Suppressor macrophage (primary cell): ENCODE results near the gene C4B.
"Not testable (repeated sequence)": the region's sequence is repeated elsewhere in the genome, so short reads cannot be mapped to it uniquely, and the experiment has no call there.

Source experiments
- DNase-seq, 4 experiments: peaks; one replicate each; pipeline ENCODE4 v3.0.0-alpha.2; 2020 to 2022

C4B gene

DNA sequence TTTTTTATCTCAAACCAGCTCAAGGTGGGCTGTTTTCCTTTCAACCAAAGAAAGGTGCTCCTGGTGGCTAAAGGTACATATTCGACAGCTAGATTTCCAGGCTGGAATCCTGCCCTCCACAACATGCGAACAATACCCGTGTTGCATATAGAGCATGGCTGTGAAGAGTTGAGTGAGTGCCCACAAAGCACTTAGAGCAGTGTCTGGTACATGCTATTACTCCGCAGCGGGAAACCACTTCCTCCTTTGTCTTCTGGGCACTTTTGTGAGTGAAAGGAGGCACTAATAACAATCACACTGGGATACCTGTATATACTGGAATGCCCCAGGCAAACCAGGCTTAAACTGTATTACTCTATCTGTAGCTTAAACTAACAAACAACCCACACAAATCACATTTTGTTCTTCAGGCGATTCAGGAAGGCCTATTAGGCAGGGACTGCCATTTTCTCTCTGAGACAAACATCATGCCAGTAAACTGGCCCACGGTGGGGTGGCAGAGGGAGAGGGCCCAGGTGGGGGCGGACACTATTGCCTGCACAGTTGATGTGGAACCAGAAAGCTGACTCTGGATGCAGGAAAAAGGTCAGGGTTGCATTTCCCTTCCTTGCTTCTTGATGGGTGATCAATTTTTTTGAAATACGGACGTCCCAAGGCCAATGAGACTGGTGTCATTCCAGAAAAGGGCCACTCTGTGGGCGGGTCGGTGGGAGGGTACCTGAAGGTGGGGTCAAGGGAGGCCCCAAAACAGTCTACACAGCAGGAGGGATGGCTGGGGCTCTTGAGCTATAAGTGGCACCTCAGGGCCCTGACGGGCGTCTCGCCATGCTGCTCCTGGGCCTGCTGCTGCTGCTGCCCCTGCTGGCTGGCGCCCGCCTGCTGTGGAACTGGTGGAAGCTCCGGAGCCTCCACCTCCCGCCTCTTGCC lies 23.3 kb downstream of the C4B start, which contains the start of gene CYP21A2:
TSS of gene CYP21A2 (plus strand) at position 818 of the 927 bp plus-strand sequence. CDS start at position 826, 8 bp downstream.
- DNase-seq = not testable (repeated sequence)

DNA sequence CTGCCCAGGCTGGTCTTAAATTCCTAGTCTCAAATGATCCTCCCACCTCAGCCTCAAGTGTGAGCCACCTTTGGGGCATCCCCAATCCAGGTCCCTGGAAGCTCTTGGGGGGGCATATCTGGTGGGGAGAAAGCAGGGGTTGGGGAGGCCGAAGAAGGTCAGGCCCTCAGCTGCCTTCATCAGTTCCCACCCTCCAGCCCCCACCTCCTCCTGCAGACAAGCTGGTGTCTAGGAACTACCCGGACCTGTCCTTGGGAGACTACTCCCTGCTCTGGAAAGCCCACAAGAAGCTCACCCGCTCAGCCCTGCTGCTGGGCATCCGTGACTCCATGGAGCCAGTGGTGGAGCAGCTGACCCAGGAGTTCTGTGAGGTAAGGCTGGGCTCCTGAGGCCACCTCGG lies 24.3 kb downstream of the C4B start:
- DNase-seq = not testable (repeated sequence)

DNA sequence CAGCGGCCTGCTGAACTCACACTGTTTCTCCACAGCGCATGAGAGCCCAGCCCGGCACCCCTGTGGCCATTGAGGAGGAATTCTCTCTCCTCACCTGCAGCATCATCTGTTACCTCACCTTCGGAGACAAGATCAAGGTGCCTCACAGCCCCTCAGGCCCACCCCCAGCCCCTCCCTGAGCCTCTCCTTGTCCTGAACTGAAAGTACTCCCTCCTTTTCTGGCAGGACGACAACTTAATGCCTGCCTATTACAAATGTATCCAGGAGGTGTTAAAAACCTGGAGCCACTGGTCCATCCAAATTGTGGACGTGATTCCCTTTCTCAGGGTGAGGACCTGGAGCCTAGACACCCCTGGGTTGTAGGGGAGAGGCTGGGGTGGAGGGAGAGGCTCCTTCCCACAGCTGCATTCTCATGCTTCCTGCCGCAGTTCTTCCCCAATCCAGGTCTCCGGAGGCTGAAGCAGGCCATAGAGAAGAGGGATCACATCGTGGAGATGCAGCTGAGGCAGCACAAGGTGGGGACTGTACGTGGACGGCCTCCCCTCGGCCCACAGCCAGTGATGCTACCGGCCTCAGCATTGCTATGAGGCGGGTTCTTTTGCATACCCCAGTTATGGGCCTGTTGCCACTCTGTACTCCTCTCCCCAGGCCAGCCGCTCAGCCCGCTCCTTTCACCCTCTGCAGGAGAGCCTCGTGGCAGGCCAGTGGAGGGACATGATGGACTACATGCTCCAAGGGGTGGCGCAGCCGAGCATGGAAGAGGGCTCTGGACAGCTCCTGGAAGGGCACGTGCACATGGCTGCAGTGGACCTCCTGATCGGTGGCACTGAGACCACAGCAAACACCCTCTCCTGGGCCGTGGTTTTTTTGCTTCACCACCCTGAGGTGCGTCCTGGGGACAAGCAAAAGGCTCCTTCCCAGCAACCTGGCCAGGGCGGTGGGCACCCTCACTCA lies 25.0 kb downstream of the C4B start:
- DNase-seq = not testable (repeated sequence)

DNA sequence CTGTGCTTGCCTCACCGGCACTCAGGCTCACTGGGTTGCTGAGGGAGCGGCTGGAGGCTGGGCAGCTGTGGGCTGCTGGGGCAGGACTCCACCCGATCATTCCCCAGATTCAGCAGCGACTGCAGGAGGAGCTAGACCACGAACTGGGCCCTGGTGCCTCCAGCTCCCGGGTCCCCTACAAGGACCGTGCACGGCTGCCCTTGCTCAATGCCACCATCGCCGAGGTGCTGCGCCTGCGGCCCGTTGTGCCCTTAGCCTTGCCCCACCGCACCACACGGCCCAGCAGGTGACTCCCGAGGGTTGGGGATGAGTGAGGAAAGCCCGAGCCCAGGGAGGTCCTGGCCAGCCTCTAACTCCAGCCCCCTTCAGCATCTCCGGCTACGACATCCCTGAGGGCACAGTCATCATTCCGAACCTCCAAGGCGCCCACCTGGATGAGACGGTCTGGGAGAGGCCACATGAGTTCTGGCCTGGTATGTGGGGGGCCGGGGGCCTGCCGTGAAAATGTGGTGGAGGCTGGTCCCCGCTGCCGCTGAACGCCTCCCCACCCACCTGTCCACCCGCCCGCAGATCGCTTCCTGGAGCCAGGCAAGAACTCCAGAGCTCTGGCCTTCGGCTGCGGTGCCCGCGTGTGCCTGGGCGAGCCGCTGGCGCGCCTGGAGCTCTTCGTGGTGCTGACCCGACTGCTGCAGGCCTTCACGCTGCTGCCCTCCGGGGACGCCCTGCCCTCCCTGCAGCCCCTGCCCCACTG lies 25.9 kb downstream of the C4B start:
- DNase-seq = not testable (repeated sequence)

DNA sequence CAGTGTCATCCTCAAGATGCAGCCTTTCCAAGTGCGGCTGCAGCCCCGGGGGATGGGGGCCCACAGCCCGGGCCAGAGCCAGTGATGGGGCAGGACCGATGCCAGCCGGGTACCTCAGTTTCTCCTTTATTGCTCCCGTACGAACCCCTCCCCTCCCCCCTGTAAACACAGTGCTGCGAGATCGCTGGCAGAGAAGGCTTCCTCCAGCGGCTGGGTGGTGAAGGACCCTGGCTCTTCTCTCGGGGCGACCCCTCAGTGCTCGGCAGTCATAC lies 26.4 kb downstream of the C4B start:
- not testable (repeated sequence) for DNase-seq

DNA sequence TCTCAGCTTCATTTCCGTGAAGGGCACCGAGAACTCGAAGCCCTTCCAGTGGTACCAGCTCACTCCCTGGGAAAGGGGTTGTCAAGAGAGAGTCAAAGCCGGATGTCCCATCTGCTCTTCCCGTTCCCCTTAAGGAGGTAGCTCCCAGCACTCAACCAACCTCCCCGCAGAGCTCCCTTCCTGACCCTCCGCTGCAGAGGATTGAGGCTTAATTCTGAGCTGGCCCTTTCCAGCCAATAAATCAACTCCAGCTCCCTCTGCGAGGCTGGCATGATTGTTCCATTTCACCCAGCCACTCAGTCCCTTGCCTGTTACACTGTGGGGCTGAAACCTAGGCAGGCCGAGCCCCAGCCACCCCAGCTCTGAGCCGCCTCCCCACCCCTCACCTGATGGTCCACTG lies 26.8 kb downstream of the C4B start:
- not testable (repeated sequence) for DNase-seq

DNA sequence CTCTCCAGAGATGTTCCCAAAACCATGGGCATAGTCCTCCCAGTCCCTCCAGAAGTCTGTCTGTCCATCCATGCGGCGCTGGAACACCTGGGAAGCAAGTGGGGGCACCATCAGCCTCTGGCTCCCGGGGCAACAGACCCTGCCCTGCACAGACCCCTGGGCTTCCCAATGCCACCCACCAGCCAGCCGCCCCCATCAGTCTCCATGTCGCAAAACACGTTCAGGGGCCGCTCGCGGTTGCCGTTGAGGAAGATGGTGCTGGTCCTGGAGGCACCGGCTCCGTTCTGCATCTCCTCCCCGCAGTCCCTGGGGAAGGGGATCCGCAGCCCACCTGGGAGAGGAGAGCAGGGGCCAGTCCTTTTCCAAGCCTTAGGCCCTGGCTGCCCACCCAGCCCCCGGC lies 27.7 kb downstream of the C4B start:
- not testable (repeated sequence) for DNase-seq

DNA sequence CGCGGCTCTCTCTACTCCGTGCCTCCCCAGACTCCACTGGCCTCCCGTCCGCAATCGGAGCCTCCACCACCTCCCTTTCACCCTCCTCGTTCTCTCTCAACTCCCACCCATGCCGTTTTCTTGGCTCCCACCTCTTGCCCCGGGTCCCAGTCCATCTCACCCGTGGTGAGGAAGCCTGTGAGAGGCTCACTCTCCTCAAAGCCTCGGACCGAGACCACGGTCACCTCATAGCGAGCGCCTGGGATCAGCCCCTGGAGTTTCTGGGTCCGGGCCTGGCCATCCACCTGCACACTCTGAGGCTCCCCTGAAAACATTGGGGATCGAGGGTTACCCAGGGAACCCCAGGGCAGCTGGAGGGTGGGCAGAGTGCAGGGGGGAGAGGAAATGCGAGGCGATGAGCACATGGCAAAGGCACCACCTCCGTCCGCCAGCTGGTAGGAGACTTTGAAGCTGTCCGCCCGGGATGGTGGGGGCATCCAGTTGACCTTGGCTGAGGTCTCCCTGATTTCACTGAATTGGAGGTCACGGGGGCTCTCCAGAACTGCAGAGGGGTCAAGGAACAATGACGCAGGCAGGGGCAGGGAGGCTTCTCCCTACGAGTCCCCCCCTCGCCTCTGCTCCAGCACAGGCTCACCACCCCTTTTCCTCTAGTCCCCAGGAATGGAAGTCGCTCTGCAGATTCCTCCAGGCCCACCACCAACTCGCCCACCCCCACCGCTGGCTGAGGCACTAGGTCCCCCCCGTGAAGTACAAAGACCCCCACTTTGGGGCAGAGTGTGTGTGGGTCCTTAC lies 29.2 kb downstream of the C4B start:
- DNase-seq = not testable (repeated sequence)

DNA sequence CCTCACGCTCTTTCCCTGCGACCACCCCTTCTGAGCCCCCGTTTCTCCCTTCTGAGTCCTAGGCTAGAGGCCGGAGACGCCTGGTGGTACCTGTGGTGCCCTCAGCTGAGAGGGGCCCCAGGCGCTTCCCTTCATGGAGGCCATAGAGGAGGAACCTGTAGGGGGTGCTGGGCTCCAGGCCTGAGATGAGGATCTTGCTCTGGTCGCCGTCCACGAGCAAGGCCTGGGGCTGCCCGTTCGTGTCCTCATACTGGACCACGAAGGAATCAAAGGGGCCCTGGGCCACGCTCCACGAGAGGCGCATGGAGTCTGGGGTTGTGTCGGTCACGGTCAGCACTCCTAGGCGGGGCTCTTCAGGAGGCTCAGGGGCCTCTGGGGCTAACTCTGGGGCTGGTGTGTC lies 30.3 kb downstream of the C4B start:
- not testable (repeated sequence) for DNase-seq

DNA sequence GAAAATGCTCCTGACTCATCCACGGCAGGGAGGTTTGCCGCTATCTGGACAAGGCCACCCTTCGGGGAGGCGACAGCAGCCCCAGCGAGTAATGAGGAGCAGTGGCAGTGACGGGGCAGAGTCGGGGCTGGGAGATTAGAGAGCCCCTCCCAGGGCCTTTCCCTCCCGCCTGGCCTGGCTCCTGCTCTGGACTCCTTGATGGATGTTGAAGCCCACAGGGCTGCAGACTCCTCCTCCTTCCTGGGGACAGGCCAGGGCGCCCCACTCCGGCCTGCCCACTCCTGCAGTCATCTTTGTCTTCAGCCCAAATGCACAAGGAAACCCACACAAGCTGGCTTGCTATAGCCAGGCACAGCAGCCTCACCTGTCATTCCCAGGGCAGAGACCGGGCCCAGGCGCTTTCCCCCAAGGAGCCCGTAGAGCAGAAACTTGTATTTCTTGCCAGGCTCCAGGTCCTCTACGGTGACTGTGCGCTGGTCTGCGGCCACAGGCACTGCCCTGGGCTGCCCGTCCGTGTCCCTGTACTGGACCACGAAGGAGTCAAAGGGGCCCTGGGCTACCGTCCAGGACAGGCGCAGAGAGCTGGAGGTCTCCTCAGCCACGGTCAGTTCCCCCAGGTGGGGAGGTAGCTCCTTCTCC lies 31.3 kb downstream of the C4B start:
- DNase-seq = no peak

DNA sequence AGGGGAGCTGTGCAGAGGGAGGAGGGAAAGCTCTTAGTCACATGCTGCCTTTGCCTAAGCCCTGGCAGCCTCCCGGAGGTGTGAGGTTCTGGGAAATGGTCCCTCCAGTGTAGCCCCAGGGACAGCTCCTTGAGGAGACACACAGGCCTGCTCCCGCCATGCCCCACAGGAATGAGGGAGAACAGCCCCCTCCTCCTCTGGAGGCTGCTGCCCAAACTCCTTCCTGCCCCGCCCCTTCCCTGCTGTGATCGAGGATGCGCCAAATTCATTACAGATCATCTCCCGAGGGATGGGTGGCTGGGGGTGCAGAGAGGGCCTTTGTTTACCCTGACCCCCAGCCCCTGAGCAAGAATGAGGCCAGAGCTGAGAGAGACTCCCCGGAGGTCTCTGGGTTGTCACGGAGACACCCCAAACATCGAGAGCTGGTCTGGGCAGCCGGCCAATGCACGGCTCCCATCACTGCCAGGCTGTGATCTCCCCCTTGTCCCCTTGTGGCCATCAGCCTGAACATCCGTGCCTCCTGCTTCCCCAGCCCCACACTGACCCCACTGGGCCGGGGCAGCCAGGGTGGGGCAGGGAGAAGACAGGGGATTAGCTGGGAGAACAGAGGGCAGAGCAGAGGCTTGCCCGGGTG lies 32.0 kb downstream of the C4B start:
- no peak for DNase-seq

DNA sequence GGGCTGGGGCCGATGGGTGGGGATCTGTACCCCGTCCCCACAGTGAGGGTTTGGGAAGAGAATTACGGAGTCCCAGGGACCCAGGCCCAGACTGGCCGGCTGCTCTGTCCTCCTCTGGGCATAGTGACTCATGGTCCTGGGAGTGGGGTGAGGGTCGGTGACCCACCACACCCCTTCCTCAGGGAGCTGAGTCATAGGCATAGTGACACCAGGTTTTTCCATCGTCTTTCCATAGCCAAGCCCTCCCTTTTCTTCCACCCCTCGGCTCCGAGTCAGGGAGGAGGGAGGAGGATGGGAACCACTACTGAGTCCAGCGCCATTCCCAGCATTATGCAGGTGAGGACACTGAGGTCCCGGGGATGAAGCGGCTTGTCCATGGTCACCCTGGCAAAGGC lies 32.5 kb downstream of the C4B start:
- no peak for DNase-seq

DNA sequence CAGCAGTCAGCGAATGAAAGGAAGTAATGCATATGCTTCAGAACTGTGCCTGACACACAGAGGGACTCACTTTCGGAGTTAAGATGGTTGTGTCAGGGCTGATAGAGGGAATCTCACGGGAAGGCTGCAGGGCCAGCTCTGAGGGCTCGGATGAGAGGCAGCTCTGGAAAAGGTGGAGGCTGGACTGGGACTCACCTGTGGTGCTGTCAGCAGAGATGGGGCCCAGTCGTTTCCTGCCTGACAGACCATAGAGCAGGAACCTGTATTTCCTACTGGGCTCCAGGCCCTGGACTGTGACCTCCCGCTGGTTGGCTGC lies 32.9 kb downstream of the C4B start:
- DNase-seq = no peak

DNA sequence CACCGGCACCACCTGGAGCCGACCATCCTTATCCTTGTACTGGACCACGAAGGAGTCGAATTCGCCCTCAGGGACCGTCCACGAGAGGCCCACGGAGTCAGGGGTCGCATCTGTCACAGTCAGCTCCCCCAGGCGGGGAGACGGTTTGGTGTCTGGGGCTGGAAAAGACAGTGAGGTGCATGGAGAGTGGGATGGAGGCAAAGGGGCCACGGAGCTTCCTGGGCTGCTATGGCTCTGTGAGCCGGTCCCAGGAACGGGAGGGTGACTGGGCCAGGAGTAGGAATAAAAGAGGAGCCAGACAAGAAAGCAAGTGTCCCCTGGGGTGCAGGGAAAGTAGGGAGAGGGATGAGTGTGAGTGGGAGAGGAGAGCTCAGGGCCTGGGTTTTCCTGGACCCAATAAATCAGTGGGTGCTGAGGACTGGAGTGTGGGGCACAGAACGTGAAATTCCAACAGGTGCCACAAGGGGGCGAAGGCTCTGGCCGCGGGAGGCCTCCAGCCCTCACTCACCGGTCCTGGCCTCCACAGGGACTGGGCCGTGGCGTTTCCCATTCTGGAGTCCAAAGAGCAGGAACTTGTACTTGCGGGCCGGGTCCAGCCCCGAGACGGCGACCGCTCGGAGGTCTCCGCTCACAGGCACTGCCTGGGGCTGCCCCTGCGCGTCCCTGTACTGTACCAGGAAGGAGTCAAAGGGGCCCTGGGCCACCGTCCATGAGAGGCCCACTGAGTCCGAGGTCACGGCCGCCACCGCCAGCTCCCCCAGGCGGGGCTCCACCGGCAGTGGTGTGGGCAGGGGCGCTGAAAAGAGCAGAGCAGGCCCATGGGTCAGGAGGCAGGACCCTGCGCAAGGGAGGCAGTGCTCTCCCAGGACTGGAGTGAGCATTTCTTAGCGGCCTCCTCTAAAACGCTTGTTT lies 33.5 kb downstream of the C4B start:
- peak; percentile 61 to 84 (median 75) for DNase-seq

DNA sequence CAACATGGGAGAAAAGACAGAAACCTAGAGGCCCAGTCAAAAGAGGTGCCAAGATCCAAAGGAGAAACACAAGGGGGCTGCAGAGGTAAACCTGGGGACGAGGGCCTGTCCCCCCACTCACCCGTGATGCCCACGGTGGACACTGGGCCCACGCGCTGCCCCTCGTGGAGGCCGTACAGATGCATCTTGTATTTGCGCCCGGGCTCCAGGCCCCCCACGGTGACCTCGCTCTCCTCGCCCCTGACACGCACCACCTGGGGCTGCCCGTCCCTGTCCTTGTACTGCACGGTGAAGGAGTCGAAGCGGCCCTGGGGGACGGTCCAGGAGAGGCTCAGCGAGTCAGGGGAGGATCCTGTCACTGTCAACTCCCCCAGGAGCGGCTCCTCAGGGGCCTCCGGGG lies 34.6 kb downstream of the C4B start:
- not testable (repeated sequence) for DNase-seq

DNA sequence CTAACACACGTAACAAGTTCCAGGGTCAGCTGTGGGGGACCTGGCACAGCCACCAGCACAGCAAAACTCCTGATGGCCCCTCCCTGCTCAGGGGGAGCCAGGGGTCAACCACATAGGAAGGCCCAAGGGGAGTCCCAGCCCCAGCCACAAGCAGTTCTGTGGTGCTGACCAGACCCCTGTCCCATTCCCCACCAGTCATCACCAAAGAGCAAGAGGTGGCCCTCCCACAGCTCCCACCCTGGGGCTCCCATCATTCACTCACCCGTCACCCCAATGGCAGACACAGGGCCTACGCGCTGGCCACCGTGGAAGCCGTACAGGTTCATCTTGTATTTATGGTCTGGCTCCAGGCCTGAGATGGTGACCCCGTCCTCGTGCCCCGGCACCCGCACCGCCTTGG lies 35.1 kb downstream of the C4B start:
- DNase-seq = not testable (repeated sequence)

DNA sequence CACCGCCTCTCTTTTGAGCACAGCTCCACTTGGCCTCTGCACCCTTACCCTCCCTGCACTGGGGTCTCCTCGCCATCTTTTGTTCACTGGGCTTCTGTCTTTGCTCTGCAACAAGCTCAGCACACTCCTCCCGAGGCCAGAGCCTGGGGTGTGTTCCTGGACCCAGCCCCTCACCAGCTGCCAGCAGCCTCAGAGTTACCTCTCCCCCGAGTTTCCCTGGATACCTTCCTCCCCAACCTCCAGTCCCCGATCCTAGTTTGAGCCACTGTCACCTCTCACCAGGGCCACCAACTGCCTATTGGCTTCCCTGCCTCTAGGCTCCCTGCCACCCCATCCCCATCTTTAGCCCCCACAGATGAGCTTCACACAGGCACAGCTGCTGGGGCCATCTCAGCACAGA lies 36.0 kb downstream of the C4B start:
- DNase-seq = no peak

DNA sequence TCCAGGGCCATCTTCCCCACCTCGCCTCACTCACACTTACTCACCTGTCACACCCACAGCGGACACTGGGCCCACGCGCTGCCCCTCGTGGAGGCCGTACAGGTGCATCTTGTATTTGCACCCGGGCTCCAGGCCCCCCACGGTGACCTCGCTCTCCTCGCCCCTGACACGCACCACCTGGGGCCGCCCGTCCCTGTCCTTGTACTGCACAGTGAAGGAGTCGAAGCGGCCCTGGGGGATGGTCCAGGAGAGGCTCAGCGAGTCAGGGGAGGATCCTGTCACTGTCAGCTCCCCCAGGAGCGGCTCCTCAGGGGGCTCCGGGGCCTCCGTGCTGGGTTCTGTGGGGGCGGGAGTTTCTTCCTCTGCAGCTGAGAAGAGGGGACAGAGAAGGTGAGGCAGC lies 38.0 kb downstream of the C4B start:
- DNase-seq = not testable (repeated sequence)

DNA sequence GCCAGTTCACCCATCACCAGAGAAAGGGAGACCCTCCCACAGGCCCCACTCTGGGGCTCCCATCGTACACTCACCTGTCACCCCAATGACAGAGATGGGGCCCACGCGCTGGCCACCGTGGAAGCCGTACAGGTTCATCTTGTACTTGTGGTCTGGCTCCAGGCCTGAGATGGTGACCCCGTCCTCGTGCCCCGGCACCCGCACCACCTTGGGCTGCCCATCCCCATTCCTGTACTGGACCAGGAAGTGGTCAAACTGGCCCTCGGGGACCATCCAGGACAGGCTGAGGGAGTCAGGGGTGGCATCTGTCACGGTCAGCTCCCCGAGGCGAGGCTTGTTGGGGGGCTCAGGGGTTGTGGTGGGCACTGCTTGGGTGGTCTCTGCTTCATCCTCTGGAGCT lies 38.7 kb downstream of the C4B start:
- not testable (repeated sequence) for DNase-seq

DNA sequence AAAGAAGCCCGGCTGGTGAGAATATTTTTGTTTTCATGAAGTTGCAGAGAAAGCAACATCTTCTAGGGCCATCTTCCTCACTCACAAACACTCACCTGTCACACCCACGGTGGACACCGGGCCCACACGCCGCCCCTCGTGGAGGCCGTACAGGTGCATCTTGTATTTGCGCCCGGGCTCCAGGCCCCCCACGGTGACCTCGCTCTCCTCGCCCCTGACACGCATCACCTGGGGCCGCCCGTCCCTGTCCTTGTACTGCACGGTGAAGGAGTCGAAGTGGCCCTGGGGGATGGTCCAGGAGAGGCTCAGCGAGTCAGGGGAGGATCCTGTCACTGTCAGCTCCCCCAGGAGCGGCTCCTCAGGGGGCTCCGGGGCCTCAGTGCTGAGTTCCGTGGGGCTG lies 41.2 kb downstream of the C4B start:
- DNase-seq = not testable (repeated sequence)
